Omental fat pad (tissue), 4 donors: ENCODE measurements around the gene CLK3. TPM values are rescaled to one million over a fixed set of nuclear protein-coding genes. Genes with fewer than 3 reads are reported as not detected.

Source experiments
- ATAC-seq: fragments of 150-250 bp; one replicate; pipeline ENCODE4 v1.9.1; 2016; ENCODE audit warnings: mild to moderate bottlenecking, moderate library complexity; ENCODE audit not compliant: low FRiP score
- DNase-seq: peaks from one replicate; pipeline ENCODE4 v3.0.0-alpha.2; 2019; ENCODE audit warnings: low spot score
- total RNA-seq, 4 donors: library from RNA; depleted of rRNA; stranded (reverse); fragments of >200 nt; gene quantifications; one replicate each; pipeline ENCODE4 v1.1.0, GENCODE V29; 2016
- TF ChIP-seq, protein P1 (sequence below), 3 donors: fragments of 450-650 bp; IDR thresholded peaks; one replicate each; pipeline ENCODE4 v1.5.1; 2016 to 2017; ENCODE audit warnings: antibody characterized with exemption in 3 of 3, mild to moderate bottlenecking in 3 of 3, moderate library complexity in 2 of 3

The CLK3 gene
- total RNA-seq, 4 donors from 2014 or later, result 83.8 to 153 (median 103) TPM

DNA sequence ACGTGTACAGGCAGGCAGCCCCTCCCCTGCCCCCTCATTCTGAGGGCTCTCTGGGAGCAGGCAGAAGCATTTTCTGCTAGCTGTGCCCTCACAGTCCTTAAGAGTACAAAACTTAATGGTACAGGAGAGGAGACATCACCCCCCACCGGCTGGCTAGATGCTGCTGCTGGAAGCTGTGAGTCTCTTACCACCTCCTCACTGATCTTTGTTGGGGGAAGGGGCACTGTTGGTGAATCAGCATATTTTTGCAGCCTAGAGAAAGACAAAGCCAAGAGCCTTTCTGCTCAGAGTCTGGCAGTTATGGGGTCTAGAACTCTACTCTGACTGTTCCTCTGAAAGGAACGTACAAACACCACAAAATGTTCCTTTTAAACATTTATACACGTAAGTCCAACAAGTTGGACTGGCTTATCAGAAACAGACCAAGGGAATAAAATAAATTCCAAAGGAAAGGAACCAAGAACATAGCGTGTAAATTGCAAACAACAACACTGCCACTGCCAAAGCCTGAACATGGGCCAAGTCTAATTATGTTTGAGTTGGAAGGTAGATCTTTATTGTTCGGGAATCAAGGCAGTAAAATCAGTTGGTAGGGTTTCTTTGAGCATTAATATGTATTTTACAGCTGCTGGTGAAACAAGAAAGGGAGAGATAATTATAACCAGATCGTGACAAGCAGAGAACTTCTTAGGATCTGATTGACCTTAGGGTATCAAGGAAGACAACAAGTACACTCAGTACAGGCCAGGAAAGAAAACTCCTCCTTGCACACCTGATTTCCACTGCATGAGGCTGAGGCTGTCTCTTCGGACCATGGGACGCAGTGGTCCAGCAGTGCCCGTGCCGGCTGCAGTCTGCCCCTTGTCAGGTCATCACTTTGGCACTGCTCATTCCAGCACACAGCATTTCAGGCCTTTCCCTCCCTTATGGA is 27.4 kb downstream of the CLK3 start:
- TF ChIP-seq, protein P1, sequence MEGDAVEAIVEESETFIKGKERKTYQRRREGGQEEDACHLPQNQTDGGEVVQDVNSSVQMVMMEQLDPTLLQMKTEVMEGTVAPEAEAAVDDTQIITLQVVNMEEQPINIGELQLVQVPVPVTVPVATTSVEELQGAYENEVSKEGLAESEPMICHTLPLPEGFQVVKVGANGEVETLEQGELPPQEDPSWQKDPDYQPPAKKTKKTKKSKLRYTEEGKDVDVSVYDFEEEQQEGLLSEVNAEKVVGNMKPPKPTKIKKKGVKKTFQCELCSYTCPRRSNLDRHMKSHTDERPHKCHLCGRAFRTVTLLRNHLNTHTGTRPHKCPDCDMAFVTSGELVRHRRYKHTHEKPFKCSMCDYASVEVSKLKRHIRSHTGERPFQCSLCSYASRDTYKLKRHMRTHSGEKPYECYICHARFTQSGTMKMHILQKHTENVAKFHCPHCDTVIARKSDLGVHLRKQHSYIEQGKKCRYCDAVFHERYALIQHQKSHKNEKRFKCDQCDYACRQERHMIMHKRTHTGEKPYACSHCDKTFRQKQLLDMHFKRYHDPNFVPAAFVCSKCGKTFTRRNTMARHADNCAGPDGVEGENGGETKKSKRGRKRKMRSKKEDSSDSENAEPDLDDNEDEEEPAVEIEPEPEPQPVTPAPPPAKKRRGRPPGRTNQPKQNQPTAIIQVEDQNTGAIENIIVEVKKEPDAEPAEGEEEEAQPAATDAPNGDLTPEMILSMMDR (IDR thresholded peaks at IDR 0.05), result no peak
- DNase-seq, result no peak
- ATAC-seq, result no peak

DNA sequence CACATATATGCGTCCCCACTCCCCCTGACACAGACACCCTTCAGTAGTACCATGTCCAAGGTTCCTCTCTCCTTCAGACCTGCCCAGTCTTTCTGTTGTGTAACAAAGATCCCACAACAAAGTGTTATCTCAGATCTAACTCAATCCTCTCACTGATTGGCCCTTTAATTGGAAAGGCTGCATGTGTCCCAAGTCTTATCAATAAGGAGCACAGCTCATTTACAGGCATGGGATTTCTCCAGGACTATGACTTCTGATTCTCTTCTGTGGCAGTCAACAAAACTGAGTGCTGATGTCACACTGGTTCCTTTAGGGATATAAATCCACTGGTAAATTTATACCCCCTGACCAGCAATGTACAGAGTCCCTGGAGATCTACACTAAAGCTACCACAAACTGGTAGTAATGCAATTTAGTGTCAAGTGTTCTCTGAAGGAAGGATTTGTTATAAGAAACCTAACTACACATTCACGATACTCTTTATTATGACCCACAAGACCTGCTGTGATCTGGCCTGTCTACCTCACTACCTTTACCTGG is 28.1 kb downstream of the CLK3 start:
- ATAC-seq (no peak), DNase-seq (no peak)
- TF ChIP-seq, protein P1 (IDR thresholded peaks at IDR 0.05), result no peak

DNA sequence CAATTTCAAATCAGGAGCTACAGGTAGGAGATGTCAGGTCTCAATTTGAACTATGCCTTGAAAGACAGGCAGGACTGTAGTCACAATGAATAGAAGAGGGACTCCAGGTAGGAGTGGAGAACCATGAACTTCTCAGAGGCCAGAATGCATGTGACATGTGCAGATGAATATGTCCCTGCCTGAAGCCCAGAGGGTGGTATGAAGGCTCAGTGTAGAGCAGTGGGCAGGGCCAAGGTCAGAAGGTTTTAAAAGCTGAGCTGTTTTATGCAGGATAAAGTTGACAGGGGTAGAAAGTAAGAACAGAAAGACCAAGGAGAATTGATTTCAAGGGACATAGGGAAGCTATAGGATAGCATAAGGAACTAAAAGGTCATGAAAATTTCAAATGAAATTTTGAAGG is 30.8 kb downstream of the CLK3 start:
- TF ChIP-seq, protein P1 (IDR thresholded peaks at IDR 0.05), result no peak
- DNase-seq (no peak), ATAC-seq (no peak)

- DNase-seq (no peak), ATAC-seq (no peak)
- TF ChIP-seq, protein P1 (IDR thresholded peaks at IDR 0.05), result no peak
Measured at GRCh38 chr15:74648051-74648842, 32.6 kb downstream of the CLK3 start.

- no peak for DNase-seq
- TF ChIP-seq, protein P1 (IDR thresholded peaks at IDR 0.05), result no peak
- ATAC-seq, result no peak
Measured at GRCh38 chr15:74651242-74651741, 35.7 kb downstream of the CLK3 start.

DNA sequence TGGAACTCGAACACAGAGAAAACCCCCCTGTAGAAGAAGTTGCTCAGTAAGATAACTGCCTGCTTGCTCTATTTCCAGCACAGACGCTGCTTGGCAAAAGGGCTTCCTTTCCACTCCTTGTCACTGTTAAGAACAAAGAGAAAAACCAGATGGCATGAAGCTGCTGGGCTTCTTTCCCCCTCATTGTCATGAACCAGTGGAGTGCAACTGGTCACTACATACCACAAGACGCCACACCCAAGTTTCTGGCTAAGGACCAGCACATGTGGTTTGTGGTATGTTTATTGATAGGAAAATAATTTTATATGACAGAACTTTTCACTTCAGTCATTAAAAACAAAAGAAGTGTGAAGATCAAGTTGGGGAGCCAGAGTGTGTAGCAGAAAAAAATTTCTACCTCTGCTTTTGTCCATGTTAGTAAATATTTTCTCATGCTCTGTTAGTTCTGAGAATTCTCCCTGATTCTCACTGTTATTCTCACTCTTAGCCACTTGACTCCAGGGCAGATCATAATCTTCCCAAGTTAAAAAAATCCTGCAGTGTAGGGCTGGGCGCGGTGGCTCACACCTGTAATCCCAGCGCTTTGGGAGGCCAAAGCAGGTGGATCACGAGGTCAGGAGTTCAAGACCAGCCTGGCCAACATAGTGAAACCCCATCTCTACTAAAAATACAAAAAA is 37.9 kb downstream of the CLK3 start:
- DNase-seq (no peak), ATAC-seq (no peak)
- TF ChIP-seq, protein P1 (IDR thresholded peaks at IDR 0.05), result no peak
